Measurements from ENCODE around the gene RAB20.
A peak's percentile ranks its signal among the peaks of the same experiment; 100 is the strongest.

The RAB20 gene

DNA sequence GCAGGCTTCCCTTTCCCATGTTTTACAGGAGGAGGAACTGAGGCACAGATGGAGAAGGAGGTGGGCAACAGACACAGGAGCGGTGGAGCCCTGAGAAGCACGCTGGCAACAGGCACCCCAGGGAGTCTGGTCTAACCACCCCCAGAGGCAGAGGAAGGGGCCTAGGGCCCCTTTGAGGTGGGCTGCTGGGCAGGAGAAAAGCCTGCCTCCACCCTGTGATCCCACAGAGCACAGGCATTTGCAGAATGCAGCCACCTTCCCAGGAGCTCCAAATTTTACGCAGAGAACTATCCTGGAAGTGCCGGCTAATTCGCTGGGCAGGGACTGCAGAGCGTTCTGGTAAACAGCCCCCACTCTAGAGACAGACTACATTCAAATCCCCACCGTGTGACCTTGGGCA is 30.4 kb downstream of the RAB20 start:
- no peak for DNase-seq (ENCODE audit: low read depth in 1 of 2, low spot score in 1 of 2)
- no peak for TF ChIP-seq SPI1 (IDR thresholded peaks at IDR 0.05; ENCODE audit: borderline replicate concordance, low read depth)
- TF ChIP-seq, protein P1, sequence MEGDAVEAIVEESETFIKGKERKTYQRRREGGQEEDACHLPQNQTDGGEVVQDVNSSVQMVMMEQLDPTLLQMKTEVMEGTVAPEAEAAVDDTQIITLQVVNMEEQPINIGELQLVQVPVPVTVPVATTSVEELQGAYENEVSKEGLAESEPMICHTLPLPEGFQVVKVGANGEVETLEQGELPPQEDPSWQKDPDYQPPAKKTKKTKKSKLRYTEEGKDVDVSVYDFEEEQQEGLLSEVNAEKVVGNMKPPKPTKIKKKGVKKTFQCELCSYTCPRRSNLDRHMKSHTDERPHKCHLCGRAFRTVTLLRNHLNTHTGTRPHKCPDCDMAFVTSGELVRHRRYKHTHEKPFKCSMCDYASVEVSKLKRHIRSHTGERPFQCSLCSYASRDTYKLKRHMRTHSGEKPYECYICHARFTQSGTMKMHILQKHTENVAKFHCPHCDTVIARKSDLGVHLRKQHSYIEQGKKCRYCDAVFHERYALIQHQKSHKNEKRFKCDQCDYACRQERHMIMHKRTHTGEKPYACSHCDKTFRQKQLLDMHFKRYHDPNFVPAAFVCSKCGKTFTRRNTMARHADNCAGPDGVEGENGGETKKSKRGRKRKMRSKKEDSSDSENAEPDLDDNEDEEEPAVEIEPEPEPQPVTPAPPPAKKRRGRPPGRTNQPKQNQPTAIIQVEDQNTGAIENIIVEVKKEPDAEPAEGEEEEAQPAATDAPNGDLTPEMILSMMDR (IDR thresholded peaks at IDR 0.05; ENCODE audit: insufficient read depth, low read length): no peak
- TF ChIP-seq GABPA (IDR thresholded peaks at IDR 0.05; ENCODE audit: low read depth): no peak
- TF ChIP-seq POLR2AphosphoS5 (IDR thresholded peaks at IDR 0.05; ENCODE audit: low read depth): no peak
- TF ChIP-seq, protein P2, sequence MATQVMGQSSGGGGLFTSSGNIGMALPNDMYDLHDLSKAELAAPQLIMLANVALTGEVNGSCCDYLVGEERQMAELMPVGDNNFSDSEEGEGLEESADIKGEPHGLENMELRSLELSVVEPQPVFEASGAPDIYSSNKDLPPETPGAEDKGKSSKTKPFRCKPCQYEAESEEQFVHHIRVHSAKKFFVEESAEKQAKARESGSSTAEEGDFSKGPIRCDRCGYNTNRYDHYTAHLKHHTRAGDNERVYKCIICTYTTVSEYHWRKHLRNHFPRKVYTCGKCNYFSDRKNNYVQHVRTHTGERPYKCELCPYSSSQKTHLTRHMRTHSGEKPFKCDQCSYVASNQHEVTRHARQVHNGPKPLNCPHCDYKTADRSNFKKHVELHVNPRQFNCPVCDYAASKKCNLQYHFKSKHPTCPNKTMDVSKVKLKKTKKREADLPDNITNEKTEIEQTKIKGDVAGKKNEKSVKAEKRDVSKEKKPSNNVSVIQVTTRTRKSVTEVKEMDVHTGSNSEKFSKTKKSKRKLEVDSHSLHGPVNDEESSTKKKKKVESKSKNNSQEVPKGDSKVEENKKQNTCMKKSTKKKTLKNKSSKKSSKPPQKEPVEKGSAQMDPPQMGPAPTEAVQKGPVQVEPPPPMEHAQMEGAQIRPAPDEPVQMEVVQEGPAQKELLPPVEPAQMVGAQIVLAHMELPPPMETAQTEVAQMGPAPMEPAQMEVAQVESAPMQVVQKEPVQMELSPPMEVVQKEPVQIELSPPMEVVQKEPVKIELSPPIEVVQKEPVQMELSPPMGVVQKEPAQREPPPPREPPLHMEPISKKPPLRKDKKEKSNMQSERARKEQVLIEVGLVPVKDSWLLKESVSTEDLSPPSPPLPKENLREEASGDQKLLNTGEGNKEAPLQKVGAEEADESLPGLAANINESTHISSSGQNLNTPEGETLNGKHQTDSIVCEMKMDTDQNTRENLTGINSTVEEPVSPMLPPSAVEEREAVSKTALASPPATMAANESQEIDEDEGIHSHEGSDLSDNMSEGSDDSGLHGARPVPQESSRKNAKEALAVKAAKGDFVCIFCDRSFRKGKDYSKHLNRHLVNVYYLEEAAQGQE (IDR thresholded peaks at IDR 0.05; ENCODE audit: insufficient replicate concordance, low read depth): no peak
- Histone ChIP-seq H3K27ac (replicated peaks) (no peak overlapping the region), H3K4me3 (replicated peaks; ENCODE audit: insufficient read depth, low read length) (no peak overlapping the region), H3K27me3 (ENCODE audit: insufficient read depth, poor library complexity, severe bottlenecking) (no peaks in the 10 kb centered on the region)

DNA sequence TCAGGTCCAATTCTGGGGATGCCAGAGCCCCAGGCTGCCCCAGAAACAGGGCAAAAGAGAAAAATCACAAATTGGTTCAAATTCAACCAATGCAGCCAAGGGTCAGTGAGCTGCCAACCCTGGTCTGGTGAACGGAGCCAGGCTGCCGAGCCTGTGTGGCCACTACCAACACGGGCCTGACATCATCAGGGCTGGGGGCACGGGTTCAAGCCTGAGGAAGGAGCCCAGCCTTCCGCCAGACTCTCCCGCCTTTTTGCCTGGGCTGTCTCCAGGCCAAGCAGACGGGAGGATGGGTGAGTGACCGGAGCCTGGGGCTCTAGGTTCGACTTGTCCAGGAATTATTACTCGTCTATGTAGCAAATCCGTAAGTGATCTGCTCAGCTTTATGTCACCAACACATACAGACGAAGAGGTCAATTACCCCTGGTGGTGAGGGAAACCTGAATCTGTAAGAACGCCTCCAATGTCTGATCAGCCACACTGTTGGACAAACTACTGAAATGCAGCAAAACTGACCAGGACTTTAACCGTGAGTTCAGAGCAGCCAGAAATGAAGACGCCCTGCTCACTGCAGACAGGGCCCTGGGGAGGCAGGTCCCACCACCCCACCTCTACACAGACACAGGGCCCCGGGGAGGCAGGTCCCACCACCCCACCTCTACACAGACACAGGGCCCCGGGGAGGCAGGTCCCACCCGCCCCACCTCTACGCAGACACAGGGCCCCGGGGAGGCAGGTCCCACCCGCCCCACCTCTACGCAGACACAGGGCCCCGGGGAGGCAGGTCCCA is 31.8 kb downstream of the RAB20 start:
- no peak overlapping the region for H3K27ac ChIP-seq (replicated peaks)
- TF ChIP-seq SPI1 (IDR thresholded peaks at IDR 0.05; ENCODE audit: borderline replicate concordance, low read depth) (no peak), POLR2AphosphoS5 (IDR thresholded peaks at IDR 0.05; ENCODE audit: low read depth) (no peak), GABPA (IDR thresholded peaks at IDR 0.05; ENCODE audit: low read depth) (no peak)
- TF ChIP-seq, protein P2 (IDR thresholded peaks at IDR 0.05; ENCODE audit: insufficient replicate concordance, low read depth): no peak

DNA sequence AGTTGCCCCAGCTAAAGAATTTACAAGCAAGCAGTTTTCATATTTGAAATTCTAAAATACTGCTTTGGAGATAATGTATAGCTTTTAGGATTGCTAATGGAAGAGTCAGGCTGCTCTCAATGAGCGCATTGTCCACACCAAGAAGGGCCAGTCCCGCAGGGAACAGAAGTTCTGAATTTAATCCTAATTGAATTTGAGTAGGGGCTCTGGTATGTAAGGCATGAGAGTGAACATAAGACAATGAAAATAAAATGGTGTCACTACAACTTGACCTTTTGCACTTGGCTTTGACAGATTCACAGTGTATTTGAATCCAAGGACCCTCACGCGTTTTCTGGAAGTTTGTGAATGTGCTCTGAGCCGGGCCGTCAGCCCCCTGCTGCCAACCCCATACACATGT is 32.6 kb downstream of the RAB20 start:
- Histone ChIP-seq H3K27ac (replicated peaks) (peak overlapping the region; percentile 10), H3K27me3 (ENCODE audit: insufficient read depth, poor library complexity, severe bottlenecking) (no peaks in the 10 kb centered on the region), H3K4me3 (replicated peaks; ENCODE audit: insufficient read depth, low read length) (no peak overlapping the region)
- TF ChIP-seq GABPA (IDR thresholded peaks at IDR 0.05; ENCODE audit: low read depth): no peak
- no peak for TF ChIP-seq POLR2AphosphoS5 (IDR thresholded peaks at IDR 0.05; ENCODE audit: low read depth)
- TF ChIP-seq, protein P1 (IDR thresholded peaks at IDR 0.05; ENCODE audit: insufficient read depth, low read length): no peak
- TF ChIP-seq, protein P2 (IDR thresholded peaks at IDR 0.05; ENCODE audit: insufficient replicate concordance, low read depth): no peak
- no peak for TF ChIP-seq SPI1 (IDR thresholded peaks at IDR 0.05; ENCODE audit: borderline replicate concordance, low read depth)
- DNase-seq (ENCODE audit: low read depth in 1 of 2, low spot score in 1 of 2): no peak

More for the DNA sequence above, 31.8 kb downstream of the RAB20 start:
- no peak overlapping the region for H3K4me3 ChIP-seq (replicated peaks; ENCODE audit: insufficient read depth, low read length)
- no peaks in the 10 kb centered on the region for H3K27me3 ChIP-seq (ENCODE audit: insufficient read depth, poor library complexity, severe bottlenecking)
- DNase-seq (ENCODE audit: low read depth in 1 of 2, low spot score in 1 of 2): no peak
